ENCODE results near the gene GRM7.

Gene GRM7

DNA sequence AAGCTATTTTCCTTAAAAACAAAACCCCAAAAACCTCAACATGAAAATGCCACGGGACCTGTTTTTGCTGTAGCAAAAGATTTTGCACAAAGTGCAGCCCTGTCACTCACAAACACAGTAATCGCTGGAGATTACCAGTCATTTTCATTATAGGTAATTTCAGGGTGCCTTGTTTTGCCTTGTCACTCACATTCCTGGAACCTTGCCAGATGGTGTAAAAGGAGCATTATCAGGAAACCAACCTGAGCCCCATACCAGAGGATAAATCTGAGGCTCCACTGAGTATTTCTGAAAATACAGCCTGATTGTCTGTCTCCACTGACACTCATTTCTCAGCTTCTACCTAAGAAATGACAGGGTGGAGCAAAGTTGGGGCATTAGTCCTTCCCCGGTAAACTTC is 849.4 kb downstream of the GRM7 start:
- no peak overlapping the region for H3K4me3 ChIP-seq (ENCODE audit: low read depth, low read length)
- TF ChIP-seq, protein P1, sequence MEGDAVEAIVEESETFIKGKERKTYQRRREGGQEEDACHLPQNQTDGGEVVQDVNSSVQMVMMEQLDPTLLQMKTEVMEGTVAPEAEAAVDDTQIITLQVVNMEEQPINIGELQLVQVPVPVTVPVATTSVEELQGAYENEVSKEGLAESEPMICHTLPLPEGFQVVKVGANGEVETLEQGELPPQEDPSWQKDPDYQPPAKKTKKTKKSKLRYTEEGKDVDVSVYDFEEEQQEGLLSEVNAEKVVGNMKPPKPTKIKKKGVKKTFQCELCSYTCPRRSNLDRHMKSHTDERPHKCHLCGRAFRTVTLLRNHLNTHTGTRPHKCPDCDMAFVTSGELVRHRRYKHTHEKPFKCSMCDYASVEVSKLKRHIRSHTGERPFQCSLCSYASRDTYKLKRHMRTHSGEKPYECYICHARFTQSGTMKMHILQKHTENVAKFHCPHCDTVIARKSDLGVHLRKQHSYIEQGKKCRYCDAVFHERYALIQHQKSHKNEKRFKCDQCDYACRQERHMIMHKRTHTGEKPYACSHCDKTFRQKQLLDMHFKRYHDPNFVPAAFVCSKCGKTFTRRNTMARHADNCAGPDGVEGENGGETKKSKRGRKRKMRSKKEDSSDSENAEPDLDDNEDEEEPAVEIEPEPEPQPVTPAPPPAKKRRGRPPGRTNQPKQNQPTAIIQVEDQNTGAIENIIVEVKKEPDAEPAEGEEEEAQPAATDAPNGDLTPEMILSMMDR (IDR thresholded peaks at IDR 0.05; ENCODE audit: insufficient read depth, low read depth, low read length, missing control alignments): no peak
- no peak for DNase-seq (ENCODE audit: low read depth)

DNA sequence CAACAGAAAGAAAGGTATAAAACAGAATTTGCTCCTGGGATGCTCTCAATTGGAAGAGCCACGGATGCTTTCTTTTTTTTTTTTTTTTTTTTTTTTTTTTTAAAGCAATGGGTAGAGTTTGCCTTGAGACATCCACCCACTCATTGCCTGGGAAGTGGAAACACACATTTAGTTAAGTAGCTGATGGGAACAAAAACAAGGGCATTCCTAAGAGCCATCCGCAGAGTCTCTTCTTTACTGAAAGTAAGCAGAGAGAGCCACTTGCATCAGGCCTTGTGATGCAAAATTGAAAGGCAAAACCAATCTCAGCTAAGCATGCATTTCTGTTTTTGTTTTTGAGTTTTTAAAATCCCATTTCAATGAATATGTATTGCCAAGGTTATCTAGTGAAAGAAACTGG is 852.8 kb downstream of the GRM7 start:
- DNase-seq (ENCODE audit: low read depth): no peak
- no peak overlapping the region for H3K4me3 ChIP-seq (ENCODE audit: low read depth, low read length)
- TF ChIP-seq, protein P1 (IDR thresholded peaks at IDR 0.05; ENCODE audit: insufficient read depth, low read depth, low read length, missing control alignments): no peak

DNA sequence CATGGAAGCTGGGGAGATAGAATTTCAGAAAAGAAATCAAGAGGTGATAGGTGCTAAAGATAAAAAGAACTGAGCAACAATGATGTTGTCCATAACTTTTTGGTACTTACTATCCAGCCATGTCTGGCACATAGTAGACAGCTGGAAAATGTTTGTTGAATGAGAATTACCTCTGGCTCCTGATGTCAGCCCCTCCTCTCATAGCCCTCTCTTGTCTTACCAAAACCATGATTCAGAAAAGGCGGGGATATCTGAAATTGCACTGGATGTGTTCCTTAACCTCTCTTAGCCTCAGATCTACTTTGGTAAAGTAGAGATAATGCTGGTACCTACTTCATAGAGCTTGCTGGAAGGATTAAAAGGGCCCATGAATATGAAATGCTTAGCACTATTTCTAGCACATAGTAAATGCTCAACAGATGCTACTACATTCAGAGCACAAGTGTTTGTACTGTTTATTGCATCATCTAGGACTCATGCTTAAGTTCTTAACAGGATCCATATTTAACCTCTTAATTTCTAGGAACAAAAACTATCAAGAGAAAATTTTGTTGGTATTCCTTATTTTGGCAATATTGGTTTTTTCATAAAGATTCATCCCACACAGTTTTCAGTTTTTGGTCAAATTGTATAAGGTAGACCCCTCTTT is 859.9 kb downstream of the GRM7 start:
- no peak for DNase-seq (ENCODE audit: low read depth)
- TF ChIP-seq, protein P1 (IDR thresholded peaks at IDR 0.05; ENCODE audit: insufficient read depth, low read depth, low read length, missing control alignments): no peak
- no peak overlapping the region for H3K4me3 ChIP-seq (ENCODE audit: low read depth, low read length)

DNA sequence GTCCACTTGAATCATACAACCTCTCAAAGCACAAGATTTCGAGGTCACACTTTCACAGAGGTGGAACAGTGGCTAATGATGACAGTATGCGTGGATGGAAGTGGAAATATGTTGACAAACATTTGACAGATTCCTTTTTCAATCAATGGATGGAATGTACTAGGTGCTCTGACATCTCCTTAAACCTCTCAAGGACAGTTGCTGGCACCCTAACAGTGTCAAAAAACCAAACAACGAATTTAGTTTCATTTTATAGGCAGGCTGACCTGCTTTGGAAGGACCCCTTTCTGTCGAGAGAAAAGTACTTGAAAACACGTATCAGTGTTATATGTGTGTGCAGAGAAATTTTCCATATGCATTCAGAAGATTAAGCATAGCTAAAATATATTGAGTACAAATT is 861.0 kb downstream of the GRM7 start:
- TF ChIP-seq, protein P1 (IDR thresholded peaks at IDR 0.05; ENCODE audit: insufficient read depth, low read depth, low read length, missing control alignments): no peak
- no peak overlapping the region for H3K4me3 ChIP-seq (ENCODE audit: low read depth, low read length)
- DNase-seq (ENCODE audit: low read depth): no peak

DNA sequence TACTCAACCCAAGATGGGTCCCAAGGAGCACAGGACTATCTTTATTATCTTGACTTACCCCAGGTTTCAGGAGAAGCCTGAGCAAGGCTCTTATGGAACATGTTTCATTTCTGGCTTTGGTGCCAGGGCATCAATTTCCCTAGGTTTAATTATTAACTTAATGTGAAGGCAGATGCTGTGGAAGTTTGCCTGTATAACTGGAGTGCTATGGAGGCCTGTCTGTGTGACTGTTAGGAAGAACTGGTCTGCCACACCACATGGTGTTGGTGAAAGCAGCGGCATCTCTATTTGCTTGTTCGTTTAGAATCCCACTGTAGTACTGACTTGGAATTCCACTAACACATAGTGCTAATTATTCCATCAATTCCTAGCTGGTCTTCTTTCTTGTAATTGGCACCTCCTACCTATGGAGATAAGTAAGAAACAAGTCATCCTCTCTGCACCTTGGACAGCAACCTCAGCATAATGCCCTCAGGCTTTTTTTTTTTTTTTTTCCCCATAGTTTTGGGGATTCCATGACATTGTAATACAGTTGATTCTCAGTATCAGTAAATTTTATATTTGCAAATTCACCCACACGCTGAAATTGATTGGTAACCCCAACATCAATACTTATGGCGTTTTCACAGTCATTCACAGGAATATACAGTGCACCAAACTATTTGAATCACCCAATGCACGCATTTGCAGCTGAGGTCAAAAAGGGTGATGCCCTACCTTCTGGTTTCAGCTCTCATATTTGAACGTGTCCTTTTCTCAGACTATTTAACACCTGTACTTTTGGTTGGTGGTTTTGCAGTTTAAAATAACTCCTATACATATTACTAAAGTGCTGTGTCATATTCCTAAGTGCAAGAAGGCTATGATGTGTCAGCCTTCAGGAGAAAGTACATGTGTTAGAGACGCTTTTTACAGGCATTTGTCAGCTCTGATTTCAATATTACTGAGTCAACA is 867.9 kb downstream of the GRM7 start:
- no peak overlapping the region for H3K4me3 ChIP-seq (ENCODE audit: low read depth, low read length)
- DNase-seq (ENCODE audit: low read depth): peak; percentile 1
- TF ChIP-seq, protein P1 (IDR thresholded peaks at IDR 0.05; ENCODE audit: insufficient read depth, low read depth, low read length, missing control alignments): no peak

DNA sequence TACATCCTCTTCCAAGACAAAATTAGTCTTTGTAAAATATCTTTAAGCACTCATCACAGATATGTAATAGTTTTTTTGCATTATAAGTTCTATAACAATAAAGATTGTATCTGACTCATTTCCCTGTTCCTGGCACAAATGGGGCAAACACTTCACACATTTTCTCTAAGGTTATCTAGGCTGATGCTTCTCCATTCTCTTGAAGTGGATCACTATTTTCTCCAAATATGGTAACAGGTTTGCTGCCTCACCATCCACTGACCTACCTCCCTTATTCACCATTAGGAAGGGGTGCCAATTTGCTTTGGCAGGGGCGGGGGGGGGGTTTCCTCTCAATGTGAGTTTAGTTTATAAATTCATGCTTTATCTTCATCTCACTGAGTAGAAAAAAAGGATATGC is 873.0 kb downstream of the GRM7 start:
- H3K4me3 ChIP-seq (ENCODE audit: low read depth, low read length): no peak overlapping the region
- TF ChIP-seq, protein P1 (IDR thresholded peaks at IDR 0.05; ENCODE audit: insufficient read depth, low read depth, low read length, missing control alignments): no peak
- DNase-seq (ENCODE audit: low read depth): no peak
